Measurements from ENCODE around the gene ERC2.

Gene ERC2

GRCh38 chr3:55486101-55486856, 982.0 kb downstream of the ERC2 start:
- H3K36me3 ChIP-seq (ENCODE audit: control insufficient read depth in 1 of 2, insufficient read depth in 2 of 2, low read length in 2 of 2), result peaks cover 0 to 2% of the 10 kb centered on the region in 2 experiments
- H3K4me3 ChIP-seq (ENCODE audit: low read depth, low read length), result peak overlapping the region; percentile 89
- peak overlapping the region; percentile 93 for H3K27ac ChIP-seq (ENCODE audit: low read depth, low read length)
- peaks cover 34 to 49% of the 10 kb centered on the region in 2 experiments for H3K4me1 ChIP-seq (ENCODE audit: control insufficient read depth in 1 of 2, insufficient read depth in 2 of 2, low read length in 2 of 2)
- peak overlapping the region; percentile 83 for H2BK5ac ChIP-seq (ENCODE audit: low read depth, low read length, poor library complexity)
- peaks cover 1% of the 10 kb centered on the region for H3K9me3 ChIP-seq (ENCODE audit: insufficient read depth, low read depth, low read length)
- H3K4ac ChIP-seq (ENCODE audit: low read depth, low read length), result peak overlapping the region; percentile 71
- H3K27me3 ChIP-seq (ENCODE audit: insufficient read depth, low read length), result peaks cover 5% of the 10 kb centered on the region
- H3K79me2 ChIP-seq (ENCODE audit: control insufficient read depth, insufficient read depth, low read length, poor library complexity), result peaks cover 29% of the 10 kb centered on the region
- peak overlapping the region; percentile 97 for H3K9ac ChIP-seq (ENCODE audit: low read length)
- peaks cover 47% of the 10 kb centered on the region for H3K79me1 ChIP-seq (ENCODE audit: low read length)
- H4K91ac ChIP-seq (ENCODE audit: low read depth, low read length), result peak overlapping the region; percentile 87
- H2AK5ac ChIP-seq (ENCODE audit: low read length), result no peak overlapping the region
- H2BK120ac ChIP-seq (ENCODE audit: insufficient read depth, low read length, poor library complexity), result peak overlapping the region; percentile 81
- peak overlapping the region; percentile 66 for H4K8ac ChIP-seq (ENCODE audit: low read depth, low read length)
- H2AFZ ChIP-seq (ENCODE audit: insufficient read depth, low read length, poor library complexity), result no peak overlapping the region
- H3K14ac ChIP-seq (ENCODE audit: low read length), result peak overlapping the region; percentile 80
- peak overlapping the region; percentile 97 for H3K4me2 ChIP-seq (ENCODE audit: low read length)
- H3K18ac ChIP-seq (ENCODE audit: low read length), result peak overlapping the region; percentile 95
- peak overlapping the region; percentile 48 for H2BK12ac ChIP-seq (ENCODE audit: low read length)
- WGBS (ENCODE audit: extremely low coverage, insufficient coverage, insufficient read length), result no CpG with 5 or more reads among the region's 49 CpGs
- DNase-seq, result peak in 1 of 2 donors; percentile 25
- no peak overlapping the region for H4K12ac ChIP-seq (ENCODE audit: low read depth, low read length)
- H3K23ac ChIP-seq (ENCODE audit: low read length), result no peak overlapping the region

GRCh38 chr3:55484801-55485791, 983.2 kb downstream of the ERC2 start:
- peak overlapping the region; percentile 34 for H4K12ac ChIP-seq (ENCODE audit: low read depth, low read length)
- H3K9me3 ChIP-seq (ENCODE audit: insufficient read depth, low read depth, low read length), result peaks cover 1% of the 10 kb centered on the region
- DNase-seq, result peak; percentile 59 to 83
- H3K79me1 ChIP-seq (ENCODE audit: low read length), result peaks cover 49% of the 10 kb centered on the region
- H3K9ac ChIP-seq (ENCODE audit: low read length), result peak overlapping the region; percentile 73
- no peak overlapping the region for H3K23ac ChIP-seq (ENCODE audit: low read length)
- peak overlapping the region; percentile 8 for H2AFZ ChIP-seq (ENCODE audit: insufficient read depth, low read length, poor library complexity)
- H3K4me3 ChIP-seq (ENCODE audit: low read depth, low read length), result peak overlapping the region; percentile 78
- H3K27ac ChIP-seq (ENCODE audit: low read depth, low read length), result peak overlapping the region; percentile 72
- peaks cover 29% of the 10 kb centered on the region for H3K79me2 ChIP-seq (ENCODE audit: control insufficient read depth, insufficient read depth, low read length, poor library complexity)
- H3K4me2 ChIP-seq (ENCODE audit: low read length), result peak overlapping the region; percentile 97
- peak overlapping the region; percentile 38 for H4K8ac ChIP-seq (ENCODE audit: low read depth, low read length)
- H2BK5ac ChIP-seq (ENCODE audit: low read depth, low read length, poor library complexity), result peak overlapping the region; percentile 68
- peak overlapping the region; percentile 73 for H3K18ac ChIP-seq (ENCODE audit: low read length)
- H2BK120ac ChIP-seq (ENCODE audit: insufficient read depth, low read length, poor library complexity), result peak overlapping the region; percentile 62
- WGBS (ENCODE audit: extremely low coverage, insufficient coverage, insufficient read length), result no CpG with 5 or more reads among the region's 57 CpGs
- H3K4me1 ChIP-seq (ENCODE audit: control insufficient read depth in 1 of 2, insufficient read depth in 2 of 2, low read length in 2 of 2), result peaks cover 36 to 48% of the 10 kb centered on the region in 2 experiments
- peaks cover 0 to 2% of the 10 kb centered on the region in 2 experiments for H3K36me3 ChIP-seq (ENCODE audit: control insufficient read depth in 1 of 2, insufficient read depth in 2 of 2, low read length in 2 of 2)
- H3K14ac ChIP-seq (ENCODE audit: low read length), result peak overlapping the region; percentile 71
- peaks cover 8% of the 10 kb centered on the region for H3K27me3 ChIP-seq (ENCODE audit: insufficient read depth, low read length)
- peak overlapping the region; percentile 28 for H2BK12ac ChIP-seq (ENCODE audit: low read length)
- H2AK5ac ChIP-seq (ENCODE audit: low read length), result peak overlapping the region; percentile 34
- peak overlapping the region; percentile 93 for H4K91ac ChIP-seq (ENCODE audit: low read depth, low read length)
- H3K4ac ChIP-seq (ENCODE audit: low read depth, low read length), result peak overlapping the region; percentile 76

DNA sequence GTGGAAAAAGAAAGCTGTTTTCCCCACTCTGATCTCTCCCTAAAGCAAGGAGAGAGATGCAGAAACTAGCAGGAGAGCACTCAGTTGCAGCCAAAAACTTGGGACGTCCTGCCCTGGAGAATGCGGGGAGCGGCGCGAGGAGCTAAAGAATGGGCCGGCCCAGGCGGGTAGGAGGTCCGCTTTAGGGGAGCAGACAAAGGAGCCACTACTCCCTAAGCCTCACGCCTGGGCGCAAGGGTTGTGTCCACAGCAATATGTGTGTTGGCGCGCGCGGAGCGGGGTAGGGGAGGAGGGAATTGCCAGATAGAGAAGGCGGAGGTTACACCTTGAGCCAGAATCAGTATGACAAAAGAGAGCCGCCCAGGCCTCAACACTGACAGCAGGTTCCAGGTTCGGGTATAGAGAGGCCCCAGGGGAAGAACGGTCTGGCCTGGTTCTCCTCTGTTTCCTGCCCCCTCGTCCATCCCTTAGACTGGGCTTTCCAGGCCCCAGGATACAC, 984.0 kb downstream of the ERC2 start:
- no peak overlapping the region for H3K4ac ChIP-seq (ENCODE audit: low read depth, low read length)
- H2AK5ac ChIP-seq (ENCODE audit: low read length), result no peak overlapping the region
- no peak for DNase-seq
- peak overlapping the region; percentile 27 for H3K4me3 ChIP-seq (ENCODE audit: low read depth, low read length)
- H2BK5ac ChIP-seq (ENCODE audit: low read depth, low read length, poor library complexity), result no peak overlapping the region
- no peak overlapping the region for H3K9ac ChIP-seq (ENCODE audit: low read length)
- peak overlapping the region; percentile 63 for H4K8ac ChIP-seq (ENCODE audit: low read depth, low read length)
- peaks cover 29 to 40% of the 10 kb centered on the region in 2 experiments for H3K4me1 ChIP-seq (ENCODE audit: control insufficient read depth in 1 of 2, insufficient read depth in 2 of 2, low read length in 2 of 2)
- peak overlapping the region; percentile 22 for H4K12ac ChIP-seq (ENCODE audit: low read depth, low read length)
- H3K36me3 ChIP-seq (ENCODE audit: control insufficient read depth in 1 of 2, insufficient read depth in 2 of 2, low read length in 2 of 2), result peaks cover under 1 to 7% of the 10 kb centered on the region in 2 experiments
- no peak overlapping the region for H2BK120ac ChIP-seq (ENCODE audit: insufficient read depth, low read length, poor library complexity)
- WGBS (ENCODE audit: extremely low coverage, insufficient coverage, insufficient read length), result no CpG with 5 or more reads among the region's 20 CpGs
- peaks cover 45% of the 10 kb centered on the region for H3K79me1 ChIP-seq (ENCODE audit: low read length)
- H3K9me3 ChIP-seq (ENCODE audit: insufficient read depth, low read depth, low read length), result peaks cover 1% of the 10 kb centered on the region
- peaks cover 29% of the 10 kb centered on the region for H3K79me2 ChIP-seq (ENCODE audit: control insufficient read depth, insufficient read depth, low read length, poor library complexity)
- no peak overlapping the region for H2AFZ ChIP-seq (ENCODE audit: insufficient read depth, low read length, poor library complexity)
- H3K4me2 ChIP-seq (ENCODE audit: low read length), result peak overlapping the region; percentile 59
- H3K23ac ChIP-seq (ENCODE audit: low read length), result no peak overlapping the region
- peak overlapping the region; percentile 19 for H3K14ac ChIP-seq (ENCODE audit: low read length)
- peak overlapping the region; percentile 58 for H3K18ac ChIP-seq (ENCODE audit: low read length)
- peaks cover 8% of the 10 kb centered on the region for H3K27me3 ChIP-seq (ENCODE audit: insufficient read depth, low read length)
- peak overlapping the region; percentile 69 for H3K27ac ChIP-seq (ENCODE audit: low read depth, low read length)
- H2BK12ac ChIP-seq (ENCODE audit: low read length), result no peak overlapping the region
- H4K91ac ChIP-seq (ENCODE audit: low read depth, low read length), result peak overlapping the region; percentile 71
